EL (cell line): ENCODE measurements around the gene ABCA2.

Source experiments
- DNase-seq: peaks from one replicate; pipeline ENCODE4 v3.0.0-alpha.2; 2016

The ABCA2 gene

GRCh38 chr9:136963341-136963740 lies 64.7 kb downstream of the ABCA2 start:
- DNase-seq = no peak

- DNase-seq = no peak
Measured at GRCh38 chr9:136962701-136963248, 65.3 kb downstream of the ABCA2 start.

GRCh38 chr9:136962163-136962562 lies 65.9 kb downstream of the ABCA2 start:
- no peak for DNase-seq

- DNase-seq = no peak
Measured at GRCh38 chr9:136961279-136962065, 66.6 kb downstream of the ABCA2 start.

- no peak for DNase-seq
Measured at GRCh38 chr9:136960938-136961275, 67.1 kb downstream of the ABCA2 start.

- no peak for DNase-seq
Measured at GRCh38 chr9:136960212-136960937, 67.7 kb downstream of the ABCA2 start.

GRCh38 chr9:136958898-136959850 lies 68.9 kb downstream of the ABCA2 start:
- DNase-seq = no peak

- no peak for DNase-seq
Measured at GRCh38 chr9:136958473-136958872, 69.6 kb downstream of the ABCA2 start.

- no peak for DNase-seq
Measured at GRCh38 chr9:136957901-136958300, 70.1 kb downstream of the ABCA2 start.

- DNase-seq = no peak
Measured at GRCh38 chr9:136957461-136957860, 70.6 kb downstream of the ABCA2 start.
